ENCODE measurements around the gene MCEE.
"Not testable (repeated sequence)": the region's sequence is repeated elsewhere in the genome, so short reads cannot be mapped to it uniquely, and the experiment has no call there.

Gene MCEE

GRCh38 chr2:71136174-71136573 is 6.1 kb upstream of the MCEE start:
- Mint-ChIP-seq H3K27me3 (no peaks in the 10 kb centered on the region), H3K27ac (no peak overlapping the region), H3K4me3 (no peak overlapping the region), H3K36me3 (peaks cover 6% of the 10 kb centered on the region), H3K9me3 (no peaks in the 10 kb centered on the region), H3K4me1 (peaks cover 8% of the 10 kb centered on the region)

- no peaks in the 10 kb centered on the region for H3K27me3 Mint-ChIP-seq
- H3K4me1 Mint-ChIP-seq: peaks cover 9% of the 10 kb centered on the region
- no peaks in the 10 kb centered on the region for H3K9me3 Mint-ChIP-seq
- H3K4me3 Mint-ChIP-seq: no peak overlapping the region
- H3K36me3 Mint-ChIP-seq: peaks cover 4% of the 10 kb centered on the region
- H3K27ac Mint-ChIP-seq: no peak overlapping the region
Observed at GRCh38 chr2:71133603-71134002, 3.6 kb upstream of the MCEE start.

GRCh38 chr2:71131387-71132166 is 1.5 kb upstream of the MCEE start:
- H3K4me3 Mint-ChIP-seq, H3K27me3 Mint-ChIP-seq, H3K36me3 Mint-ChIP-seq, H3K9me3 Mint-ChIP-seq, H3K27ac Mint-ChIP-seq: not testable (repeated sequence)
- H3K4me1 Mint-ChIP-seq: peaks cover 18% of the 10 kb centered on the region

- Mint-ChIP-seq H3K9me3 (no peaks in the 10 kb centered on the region), H3K4me3 (no peak overlapping the region), H3K4me1 (peaks cover 18% of the 10 kb centered on the region), H3K27ac (no peak overlapping the region), H3K36me3 (no peaks in the 10 kb centered on the region), H3K27me3 (no peaks in the 10 kb centered on the region)
Observed at GRCh38 chr2:71130905-71131244, 846 bp upstream of the MCEE start.

GRCh38 chr2:71129902-71130151 is 202 bp downstream of the MCEE start:
- Mint-ChIP-seq H3K4me3 (no peak overlapping the region), H3K4me1 (peaks cover 21% of the 10 kb centered on the region), H3K27me3 (no peaks in the 10 kb centered on the region), H3K36me3 (no peaks in the 10 kb centered on the region), H3K9me3 (no peaks in the 10 kb centered on the region), H3K27ac (no peak overlapping the region)

- no peaks in the 10 kb centered on the region for H3K36me3 Mint-ChIP-seq
- H3K27me3 Mint-ChIP-seq: no peaks in the 10 kb centered on the region
- peaks cover 21% of the 10 kb centered on the region for H3K4me1 Mint-ChIP-seq
- no peak overlapping the region for H3K4me3 Mint-ChIP-seq
- H3K27ac Mint-ChIP-seq: peak overlapping the region; percentile 76
- H3K9me3 Mint-ChIP-seq: no peaks in the 10 kb centered on the region
Observed at GRCh38 chr2:71129114-71129901, 721 bp downstream of the MCEE start.

- no peaks in the 10 kb centered on the region for H3K27me3 Mint-ChIP-seq
- H3K36me3 Mint-ChIP-seq: peaks cover 5% of the 10 kb centered on the region
- no peak overlapping the region for H3K4me3 Mint-ChIP-seq
- no peak overlapping the region for H3K27ac Mint-ChIP-seq
- no peaks in the 10 kb centered on the region for H3K9me3 Mint-ChIP-seq
- peaks cover 21% of the 10 kb centered on the region for H3K4me1 Mint-ChIP-seq
Observed at GRCh38 chr2:71126957-71127356, 3.1 kb downstream of the MCEE start.

GRCh38 chr2:71125506-71126294 is 4.3 kb downstream of the MCEE start:
- Mint-ChIP-seq H3K4me1 (peaks cover 24% of the 10 kb centered on the region), H3K27ac (no peak overlapping the region), H3K9me3 (no peaks in the 10 kb centered on the region), H3K4me3 (no peak overlapping the region), H3K27me3 (no peaks in the 10 kb centered on the region), H3K36me3 (peaks cover 5% of the 10 kb centered on the region)

GRCh38 chr2:71122387-71123298 is 7.4 kb downstream of the MCEE start:
- Mint-ChIP-seq H3K27ac (no peak overlapping the region), H3K36me3 (peaks cover 5% of the 10 kb centered on the region), H3K9me3 (no peaks in the 10 kb centered on the region)

GRCh38 chr2:71121479-71121878 is 8.6 kb downstream of the MCEE start:
- H3K4me3 Mint-ChIP-seq: no peak overlapping the region
- H3K27me3 Mint-ChIP-seq: no peaks in the 10 kb centered on the region
- H3K36me3 Mint-ChIP-seq: peaks cover 5% of the 10 kb centered on the region
- H3K4me1 Mint-ChIP-seq: peaks cover 7% of the 10 kb centered on the region
- H3K9me3 Mint-ChIP-seq: no peaks in the 10 kb centered on the region
- no peak overlapping the region for H3K27ac Mint-ChIP-seq

More at GRCh38 chr2:71122387-71123298, 7.4 kb downstream of the MCEE start:
- no peaks in the 10 kb centered on the region for H3K27me3 Mint-ChIP-seq
- H3K4me3 Mint-ChIP-seq: no peak overlapping the region
- peaks cover 14% of the 10 kb centered on the region for H3K4me1 Mint-ChIP-seq

- H3K27me3 Mint-ChIP-seq: no peaks in the 10 kb centered on the region
- H3K27ac Mint-ChIP-seq: peak overlapping the region; percentile 30
Observed at GRCh38 chr2:71120195-71120594, 9.8 kb downstream of the MCEE start.

GRCh38 chr2:71117063-71117462 is 13.0 kb downstream of the MCEE start:
- Mint-ChIP-seq H3K4me3 (no peak overlapping the region), H3K27ac (no peak overlapping the region), H3K27me3 (no peaks in the 10 kb centered on the region), H3K36me3 (peaks cover 7% of the 10 kb centered on the region), H3K4me1 (peaks cover 4% of the 10 kb centered on the region), H3K9me3 (no peaks in the 10 kb centered on the region)

More at GRCh38 chr2:71120195-71120594, 9.8 kb downstream of the MCEE start:
- Mint-ChIP-seq H3K4me3 (no peak overlapping the region), H3K4me1 (peaks cover 4% of the 10 kb centered on the region), H3K9me3 (no peaks in the 10 kb centered on the region), H3K36me3 (peaks cover 5% of the 10 kb centered on the region)

- H3K4me1 Mint-ChIP-seq: no peaks in the 10 kb centered on the region
Observed at GRCh38 chr2:71113843-71114242, 16.2 kb downstream of the MCEE start.

GRCh38 chr2:71108091-71108490 is 21.9 kb downstream of the MCEE start:
- Mint-ChIP-seq H3K36me3 (no peaks in the 10 kb centered on the region), H3K4me1 (no peaks in the 10 kb centered on the region), H3K27me3 (no peaks in the 10 kb centered on the region), H3K4me3 (no peak overlapping the region), H3K27ac (no peak overlapping the region), H3K9me3 (no peaks in the 10 kb centered on the region)

More at GRCh38 chr2:71113843-71114242, 16.2 kb downstream of the MCEE start:
- H3K27ac Mint-ChIP-seq: no peak overlapping the region
- H3K9me3 Mint-ChIP-seq: no peaks in the 10 kb centered on the region
- H3K27me3 Mint-ChIP-seq: no peaks in the 10 kb centered on the region
- peaks cover 7% of the 10 kb centered on the region for H3K36me3 Mint-ChIP-seq
- no peak overlapping the region for H3K4me3 Mint-ChIP-seq

GRCh38 chr2:71106463-71106862 is 23.6 kb downstream of the MCEE start:
- not testable (repeated sequence) for H3K9me3 Mint-ChIP-seq, H3K4me1 Mint-ChIP-seq, H3K36me3 Mint-ChIP-seq, H3K27me3 Mint-ChIP-seq, H3K27ac Mint-ChIP-seq, H3K4me3 Mint-ChIP-seq

All from activated naive CD4-positive, alpha-beta T cell treated with anti-CD3 and anti-CD28 coated beads, Interleukin-2, amount 50 U/mL, for 24 hours (primary cell).